ENCODE data around the gene DLGAP1. TPM values are rescaled to one million over a fixed set of nuclear protein-coding genes. Genes with fewer than 3 reads are reported as not detected.

DLGAP1 gene
- total and polyA plus RNA-seq, 2 experiments from 2014 or later = 3.1 to 6.5 TPM

GRCh38 chr18:3620146-3621119 is 834.7 kb downstream of the DLGAP1 start:
- no peaks in the 10 kb centered on the region for H3K27me3 ChIP-seq
- 87% methylated on average over 18 of the region's 18 CpGs for WGBS (ENCODE audit: low lambda C conversion rate, missing lambda C conversion rate)
- peak overlapping the region; percentile 21 for H3K27ac ChIP-seq
- no peaks in the 10 kb centered on the region for H3K9me2 ChIP-seq (replicated peaks; ENCODE audit: insufficient read depth)
- no peaks in the 10 kb centered on the region for H3K79me2 ChIP-seq
- H3K4me2 ChIP-seq = no peak overlapping the region
- H3K4me1 ChIP-seq (ENCODE audit: insufficient read depth) = peaks cover 33% of the 10 kb centered on the region
- no peaks in the 10 kb centered on the region for H4K20me1 ChIP-seq (ENCODE audit: insufficient read depth, poor library complexity, severe bottlenecking)
- peak; percentile 46 for DNase-seq (ENCODE audit: low spot score)
- TF ChIP-seq EZH2phosphoT487 (IDR thresholded peaks at IDR 0.05; ENCODE audit: low read depth, severe bottlenecking, unreplicated experiment) (no peak), EZH2 (IDR thresholded peaks at IDR 0.05; ENCODE audit: borderline replicate concordance) (no peak)
- TF ChIP-seq, protein P1, sequence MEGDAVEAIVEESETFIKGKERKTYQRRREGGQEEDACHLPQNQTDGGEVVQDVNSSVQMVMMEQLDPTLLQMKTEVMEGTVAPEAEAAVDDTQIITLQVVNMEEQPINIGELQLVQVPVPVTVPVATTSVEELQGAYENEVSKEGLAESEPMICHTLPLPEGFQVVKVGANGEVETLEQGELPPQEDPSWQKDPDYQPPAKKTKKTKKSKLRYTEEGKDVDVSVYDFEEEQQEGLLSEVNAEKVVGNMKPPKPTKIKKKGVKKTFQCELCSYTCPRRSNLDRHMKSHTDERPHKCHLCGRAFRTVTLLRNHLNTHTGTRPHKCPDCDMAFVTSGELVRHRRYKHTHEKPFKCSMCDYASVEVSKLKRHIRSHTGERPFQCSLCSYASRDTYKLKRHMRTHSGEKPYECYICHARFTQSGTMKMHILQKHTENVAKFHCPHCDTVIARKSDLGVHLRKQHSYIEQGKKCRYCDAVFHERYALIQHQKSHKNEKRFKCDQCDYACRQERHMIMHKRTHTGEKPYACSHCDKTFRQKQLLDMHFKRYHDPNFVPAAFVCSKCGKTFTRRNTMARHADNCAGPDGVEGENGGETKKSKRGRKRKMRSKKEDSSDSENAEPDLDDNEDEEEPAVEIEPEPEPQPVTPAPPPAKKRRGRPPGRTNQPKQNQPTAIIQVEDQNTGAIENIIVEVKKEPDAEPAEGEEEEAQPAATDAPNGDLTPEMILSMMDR (IDR thresholded peaks at IDR 0.05; ENCODE audit: poor library complexity) = no peak
- no peaks in the 10 kb centered on the region for H3K36me3 ChIP-seq (replicated peaks; ENCODE audit: insufficient read depth, low read depth)
- H2AFZ ChIP-seq = no peak overlapping the region
- no peak overlapping the region for H3K4me3 ChIP-seq
- no peaks in the 10 kb centered on the region for H3K9me3 ChIP-seq (ENCODE audit: low read depth)

- TF ChIP-seq EZH2phosphoT487 (IDR thresholded peaks at IDR 0.05; ENCODE audit: low read depth, severe bottlenecking, unreplicated experiment) = no peak
- TF ChIP-seq, protein P1 (IDR thresholded peaks at IDR 0.05; ENCODE audit: poor library complexity) = no peak
- TF ChIP-seq EZH2 (IDR thresholded peaks at IDR 0.05; ENCODE audit: borderline replicate concordance) = no peak
- Histone ChIP-seq H3K27ac (no peak overlapping the region), H3K9me3 (ENCODE audit: low read depth) (no peaks in the 10 kb centered on the region), H3K9me2 (replicated peaks; ENCODE audit: insufficient read depth) (no peaks in the 10 kb centered on the region), H3K36me3 (replicated peaks; ENCODE audit: insufficient read depth, low read depth) (no peaks in the 10 kb centered on the region), H3K27me3 (no peaks in the 10 kb centered on the region), H3K4me3 (no peak overlapping the region), H3K79me2 (no peaks in the 10 kb centered on the region), H3K4me2 (no peak overlapping the region), H4K20me1 (ENCODE audit: insufficient read depth, poor library complexity, severe bottlenecking) (no peaks in the 10 kb centered on the region), H3K4me1 (ENCODE audit: insufficient read depth) (peaks cover 29% of the 10 kb centered on the region), H2AFZ (no peak overlapping the region)
- 95% methylated on average over 4 of the region's 4 CpGs for WGBS (ENCODE audit: low lambda C conversion rate, missing lambda C conversion rate)
- no peak for DNase-seq (ENCODE audit: low spot score)
These were observed 835.4 kb downstream of the DLGAP1 start for GRCh38 chr18:3619746-3620145.

GRCh38 chr18:3619222-3619621 is 835.9 kb downstream of the DLGAP1 start:
- Histone ChIP-seq H3K36me3 (replicated peaks; ENCODE audit: insufficient read depth, low read depth) (no peaks in the 10 kb centered on the region), H3K27ac (no peak overlapping the region), H3K4me3 (no peak overlapping the region), H4K20me1 (ENCODE audit: insufficient read depth, poor library complexity, severe bottlenecking) (no peaks in the 10 kb centered on the region), H2AFZ (no peak overlapping the region), H3K79me2 (no peaks in the 10 kb centered on the region), H3K27me3 (no peaks in the 10 kb centered on the region), H3K9me3 (ENCODE audit: low read depth) (no peaks in the 10 kb centered on the region), H3K4me2 (no peak overlapping the region), H3K4me1 (ENCODE audit: insufficient read depth) (peaks cover 24% of the 10 kb centered on the region), H3K9me2 (replicated peaks; ENCODE audit: insufficient read depth) (no peaks in the 10 kb centered on the region)
- WGBS (ENCODE audit: low lambda C conversion rate, missing lambda C conversion rate) = 88% methylated on average over 3 of the region's 3 CpGs
- no peak for DNase-seq (ENCODE audit: low spot score)
- TF ChIP-seq EZH2phosphoT487 (IDR thresholded peaks at IDR 0.05; ENCODE audit: low read depth, severe bottlenecking, unreplicated experiment) = no peak
- TF ChIP-seq EZH2 (IDR thresholded peaks at IDR 0.05; ENCODE audit: borderline replicate concordance) = no peak
- TF ChIP-seq, protein P1 (IDR thresholded peaks at IDR 0.05; ENCODE audit: poor library complexity) = no peak
